ENCODE measurements around the gene KLHL7. TPM values are rescaled to one million over a fixed set of nuclear protein-coding genes. Genes with fewer than 3 reads are reported as not detected.
A peak's percentile ranks its signal among the peaks of the same experiment; 100 is the strongest.

KLHL7 gene
- total and polyA plus RNA-seq, 9 of the 15 experiments (the other 6 are each of a cell fraction or from before 2014, with no cell fraction given), result 4.2 to 63.1 (median 32.3) TPM

DNA sequence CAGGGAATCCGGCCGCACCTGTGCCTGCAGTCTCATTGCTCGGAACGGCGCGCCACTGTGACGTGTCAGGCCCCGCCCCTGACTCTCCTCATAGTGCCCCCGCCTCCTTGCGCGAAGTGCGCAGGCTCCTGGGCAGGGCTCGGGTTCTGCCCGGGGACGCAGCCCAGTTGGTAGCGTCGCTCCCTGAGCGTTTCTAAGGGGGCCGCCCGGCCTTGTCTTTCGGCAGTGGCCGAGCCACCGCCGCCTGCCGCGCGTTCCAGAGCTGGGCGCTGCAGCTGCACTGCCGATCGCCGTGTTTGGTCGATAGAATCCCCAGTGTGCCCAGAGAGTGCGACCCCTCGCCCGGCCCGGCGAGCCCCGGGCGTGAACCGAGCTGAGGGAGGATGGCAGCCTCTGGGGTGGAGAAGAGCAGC, at the start of gene KLHL7 (continued):
- TF ChIP-seq ZBTB40 (IDR thresholded peaks at IDR 0.05), result no peak
- TF ChIP-seq ZBTB40 (CRISPR knock-in tag; IDR thresholded peaks at IDR 0.05), result no peak
- no peak for TF ChIP-seq TCF7 (IDR thresholded peaks at IDR 0.05; ENCODE audit: borderline replicate concordance)
- no peak for TF ChIP-seq ZNF263 (CRISPR knock-in tag; IDR thresholded peaks at IDR 0.05; ENCODE audit: borderline replicate concordance)
- no peak for TF ChIP-seq ZBTB9 (CRISPR knock-in tag; IDR thresholded peaks at IDR 0.05)
- no peak for TF ChIP-seq OTX1 (CRISPR knock-in tag; IDR thresholded peaks at IDR 0.05)
- TF ChIP-seq ZNF668 (CRISPR knock-in tag; IDR thresholded peaks at IDR 0.05), result no peak
- no peak for TF ChIP-seq GTF3C2 (IDR thresholded peaks at IDR 0.05; ENCODE audit: borderline replicate concordance, extremely low read depth, insufficient read length)
- no peak for TF ChIP-seq ZNF224 (CRISPR knock-in tag; IDR thresholded peaks at IDR 0.05)
- TF ChIP-seq, protein P1, sequence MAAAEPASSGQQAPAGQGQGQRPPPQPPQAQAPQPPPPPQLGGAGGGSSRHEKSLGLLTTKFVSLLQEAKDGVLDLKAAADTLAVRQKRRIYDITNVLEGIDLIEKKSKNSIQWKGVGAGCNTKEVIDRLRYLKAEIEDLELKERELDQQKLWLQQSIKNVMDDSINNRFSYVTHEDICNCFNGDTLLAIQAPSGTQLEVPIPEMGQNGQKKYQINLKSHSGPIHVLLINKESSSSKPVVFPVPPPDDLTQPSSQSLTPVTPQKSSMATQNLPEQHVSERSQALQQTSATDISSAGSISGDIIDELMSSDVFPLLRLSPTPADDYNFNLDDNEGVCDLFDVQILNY (CRISPR knock-in tag; IDR thresholded peaks at IDR 0.05), result no peak
- TF ChIP-seq RAD51 (IDR thresholded peaks at IDR 0.05; ENCODE audit: borderline replicate concordance, low read depth), result no peak
- TF ChIP-seq SMARCE1 (IDR thresholded peaks at IDR 0.05), result no peak
- 0 out of 2 replicates have a peak, but pooled peaks have one; percentile 80 for TF ChIP-seq KAT7 (CRISPR knock-in tag; IDR thresholded peaks at IDR 0.05; ENCODE audit: borderline replicate concordance)
- no peak for TF ChIP-seq TAF7 (tag; IDR thresholded peaks at IDR 0.05)
- no peak for TF ChIP-seq SMAD2 (IDR thresholded peaks at IDR 0.05; ENCODE audit: low read depth, low read length)
- TF ChIP-seq NCOR1 (IDR thresholded peaks at IDR 0.05), result no peak

Data from K562 (cell line).